Caco-2 (cell line): ENCODE measurements around the gene NPPC. TPM values are rescaled to one million over a fixed set of nuclear protein-coding genes. Genes with fewer than 3 reads are reported as not detected.

Experiments
- BruUV-seq: library from RNA; stranded (reverse); fragments of 400-500 nt; replicated peaks from 2 replicates; lab custom pipeline; 2021; lab: Mats Ljungman, UMichigan
- CTCF ChIA-PET: fragments of 300-600 bp; sonication (Branson Sonifier 250); formaldehyde crosslinking; loops from one replicate; lab custom pipeline; 2022; ENCODE audit warnings: antibody characterized with exemption; lab: Charles Lee
- POLR2A ChIA-PET: fragments of 300-600 bp; sonication (Branson Sonifier 250); formaldehyde crosslinking; loops from one replicate; lab custom pipeline; 2022; ENCODE audit warnings: antibody characterized with exemption; lab: Charles Lee
- DNase-seq, 2 experiments: peaks; one replicate each; pipeline versions ENCODE4 v3.0.0 to v3.0.0-alpha.2; 2020 to 2022
- H3K27me3 ChIP-seq: replicated peaks from 2 replicates; pipeline ENCODE4 v1.6.0; 2011; ENCODE audit warnings: low read length; ENCODE audit not compliant: control insufficient read depth, insufficient read depth
- H3K36me3 ChIP-seq: 2 replicates; pipeline ENCODE4 v1.5.1; 2011; ENCODE audit warnings: low read length; ENCODE audit not compliant: control insufficient read depth, insufficient read depth
- H3K4me1 ChIP-seq: fragments of 250-450 bp; sonication (Bioruptor Pico); 2 replicates; pipeline ENCODE4 v1.5.1; 2020; ENCODE audit warnings: mild to moderate bottlenecking
- H3K4me3 ChIP-seq: 2 replicates; pipeline ENCODE4 v1.5.1; 2011; ENCODE audit warnings: low read depth, mild to moderate bottlenecking, control low read depth, low read length
- H3K9me3 ChIP-seq: fragments of 250-450 bp; sonication (Bioruptor Pico); 2 replicates; pipeline ENCODE4 v1.5.1; 2020; ENCODE audit warnings: mild to moderate bottlenecking, moderate library complexity
- H3K27ac Mint-ChIP-seq: one replicate; pipeline ENCODE4 v1.8.0; 2022; ENCODE audit warnings: mixed read lengths; ENCODE audit not compliant: unreplicated experiment
- H3K27me3 Mint-ChIP-seq: one replicate; pipeline ENCODE4 v1.8.0; 2022; ENCODE audit warnings: mixed read lengths; ENCODE audit not compliant: insufficient read depth, unreplicated experiment
- H3K36me3 Mint-ChIP-seq: one replicate; pipeline ENCODE4 v1.8.0; 2022; ENCODE audit warnings: mild to moderate bottlenecking, mixed read lengths; ENCODE audit not compliant: insufficient read depth, unreplicated experiment
- H3K4me1 Mint-ChIP-seq: one replicate; pipeline ENCODE4 v1.8.0; 2022; ENCODE audit warnings: low read depth, mixed read lengths; ENCODE audit not compliant: unreplicated experiment
- H3K4me3 Mint-ChIP-seq: one replicate; pipeline ENCODE4 v1.8.0; 2022; ENCODE audit warnings: mild to moderate bottlenecking, moderate library complexity, mixed read lengths; ENCODE audit not compliant: unreplicated experiment
- H3K9me3 Mint-ChIP-seq: one replicate; pipeline ENCODE4 v1.8.0; 2022; ENCODE audit warnings: mixed read lengths; ENCODE audit not compliant: unreplicated experiment
- CTCF ChIP-seq, 2 experiments: fragments of 200-600 bp in 1 of 2; IDR thresholded peaks; 1 replicate in 1 of 2; 2 replicates in 1 of 2; pipeline versions ENCODE4 v1.5.1 to v1.8.0; 2011 to 2022; ENCODE audit warnings: antibody characterized with exemption in 1 of 2, control low read depth in 1 of 2, inconsistent platforms in 1 of 2, low read depth in 1 of 2, low read length in 1 of 2, mild to moderate bottlenecking in 1 of 2, moderate library complexity in 1 of 2; ENCODE audit not compliant: insufficient read depth in 1 of 2, severe bottlenecking in 1 of 2, unreplicated experiment in 1 of 2
- intact Hi-C: fragments of 100-400 bp; cut with micrococcal nuclease; formaldehyde crosslinking; loops from one replicate; pipeline ENCODE4 v1.10.0; 2022; ENCODE audit not compliant: unreplicated experiment
- microRNA-seq: library from miRNA; unstranded; fragments of <30 nt; microRNA quantifications from one replicate; pipeline ENCODE4 v1.2.0, GENCODE V29; 2022
- total RNA-seq: library from RNA; stranded (reverse); gene quantifications from 2 replicates; pipeline ENCODE4 v1.2.3, GENCODE V29; 2022

NPPC gene
- total RNA-seq, 1 experiment from 2014 or later, result not detected

GRCh38 chr2:231877533-231878456 is 48.4 kb downstream of the NPPC start:
- H3K36me3 ChIP-seq, result no peaks in the 10 kb centered on the region
- no peaks in the 10 kb centered on the region for H3K9me3 ChIP-seq
- no peaks in the 10 kb centered on the region for H3K27me3 Mint-ChIP-seq
- H3K36me3 Mint-ChIP-seq, result no peaks in the 10 kb centered on the region
- no TSS peak for BruUV-seq
- POLR2A ChIA-PET, result no interaction called here
- no peak for DNase-seq
- no peak overlapping the region for H3K4me3 Mint-ChIP-seq
- no peak overlapping the region for H3K27ac Mint-ChIP-seq
- H3K27me3 ChIP-seq, result no peaks in the 10 kb centered on the region
- H3K4me1 ChIP-seq, result no peaks in the 10 kb centered on the region
- no peak overlapping the region for H3K4me3 ChIP-seq
- intact Hi-C loops, result no loop called here
- H3K9me3 Mint-ChIP-seq, result no peaks in the 10 kb centered on the region
- CTCF ChIA-PET, result no interaction called here
- TF ChIP-seq CTCF (IDR thresholded peaks at IDR 0.05; ENCODE audit: insufficient read depth in 1 of 2, low read depth in 1 of 2, low read length in 1 of 2, severe bottlenecking in 1 of 2, unreplicated experiment in 1 of 2), result no peak
- no peaks in the 10 kb centered on the region for H3K4me1 Mint-ChIP-seq

GRCh38 chr2:231874944-231875343 is 51.3 kb downstream of the NPPC start:
- Mint-ChIP-seq H3K4me3 (no peak overlapping the region), H3K9me3 (peaks cover 6% of the 10 kb centered on the region), H3K27me3 (peaks cover 2% of the 10 kb centered on the region), H3K36me3 (no peaks in the 10 kb centered on the region), H3K4me1 (no peaks in the 10 kb centered on the region), H3K27ac (no peak overlapping the region)
- POLR2A ChIA-PET, result no interaction called here
- no peaks in the 10 kb centered on the region for H3K36me3 ChIP-seq
- H3K4me3 ChIP-seq, result no peak overlapping the region
- no peak for DNase-seq
- BruUV-seq, result no TSS peak
- no peak for TF ChIP-seq CTCF (IDR thresholded peaks at IDR 0.05; ENCODE audit: insufficient read depth in 1 of 2, low read depth in 1 of 2, low read length in 1 of 2, severe bottlenecking in 1 of 2, unreplicated experiment in 1 of 2)
- H3K9me3 ChIP-seq, result no peaks in the 10 kb centered on the region
- no peaks in the 10 kb centered on the region for H3K4me1 ChIP-seq
- no peaks in the 10 kb centered on the region for H3K27me3 ChIP-seq
- intact Hi-C loops, result no loop called here
- CTCF ChIA-PET, result no interaction called here

Small RNAs within 50 kb of the gene (microRNA-seq; reads per million reads assigned to microRNA genes)
- not detected for gene MIR1471

Other genes with a start within 250 kb of the NPPC start
- 597 and 669 TPM in 2 replicates for gene PTMA, start 217.9 kb downstream of the NPPC start, total RNA-seq
- gene PDE6D, start 145.1 kb downstream of the NPPC start, total RNA-seq, result 8.1 and 9.1 TPM in 2 replicates
- 32.8 and 35.9 TPM in 2 replicates for gene COPS7B, start 140.0 kb downstream of the NPPC start, total RNA-seq
- 15.5 and 18.0 TPM in 2 replicates for gene DIS3L2, start 35.3 kb upstream of the NPPC start, total RNA-seq